ENCODE data around the gene TRIM44. TPM values are rescaled to one million over a fixed set of nuclear protein-coding genes. Genes with fewer than 3 reads are reported as not detected.

Gene TRIM44
- total and polyA plus RNA-seq, 10 of the 15 experiments (the other 5 are each of a cell fraction or from before 2014, with no cell fraction given): 6.7 to 93.0 (median 27.6) TPM

GRCh38 chr11:35856259-35856658, 193.7 kb downstream of the TRIM44 start:
- intact Hi-C loops (cut with micrococcal nuclease; ENCODE audit: unreplicated experiment) (no loop called here), in situ Hi-C loops (cut with MboI) (no loop called here)
- no peak overlapping the region for H3K4me3 ChIP-seq
- RAD21 ChIA-PET (ENCODE audit: unreplicated experiment): no interaction called here
- H3K4me1 ChIP-seq (ENCODE audit: control insufficient read depth, insufficient read depth, low read length): no peaks in the 10 kb centered on the region
- no peaks in the 10 kb centered on the region for H3K36me3 ChIP-seq (ENCODE audit: control insufficient read depth in 2 of 2, insufficient read depth in 2 of 2, low read length in 1 of 2)
- TF ChIP-seq MYB (IDR thresholded peaks at IDR 0.05; ENCODE audit: borderline replicate concordance, low read depth, low read length) (no peak), ZBTB33 (IDR thresholded peaks at IDR 0.05) (no peak), IRF3 (IDR thresholded peaks at IDR 0.05) (no peak), ZNF24 (IDR thresholded peaks at IDR 0.05) (no peak), RCOR1 (conservative IDR thresholded peaks at IDR 0.05; ENCODE audit: low read depth, low read length) (no peak), ZBTB4 (CRISPR knock-in tag; IDR thresholded peaks at IDR 0.05) (no peak), SREBF1 (IDR thresholded peaks at IDR 0.05; ENCODE audit: low read length) (no peak), PAX5 (IDR thresholded peaks at IDR 0.05; ENCODE audit: borderline replicate concordance, low read depth, low read length) (no peak), TCF7 (IDR thresholded peaks at IDR 0.05; ENCODE audit: borderline replicate concordance) (no peak), SRF (IDR thresholded peaks at IDR 0.05; ENCODE audit: low read depth in 2 of 2, low read length in 2 of 2) (no peak), ZNF384 (IDR thresholded peaks at IDR 0.05; ENCODE audit: borderline replicate concordance, low read depth, low read length) (no peak)
- H2AFZ ChIP-seq (ENCODE audit: control insufficient read depth, low read depth, low read length): no peak overlapping the region
- no peak for ATAC-seq
- DNase-seq (ENCODE audit: low read depth, low spot score): no peak
- no peak overlapping the region for H3K27ac ChIP-seq (ENCODE audit: control insufficient read depth, insufficient read depth)
- H3K9ac ChIP-seq (ENCODE audit: control insufficient read depth, insufficient read depth, low read length): no peak overlapping the region
- H3K9me3 ChIP-seq (replicated peaks; ENCODE audit: control insufficient read depth, insufficient read depth, low read length): no peaks in the 10 kb centered on the region
- CTCF ChIA-PET: no interaction called here
- WGBS (ENCODE audit: insufficient coverage, insufficient replicate concordance, low lambda C conversion rate, missing lambda C conversion rate): 0% methylated on average over 1 of the region's 2 CpGs
- POLR2A ChIA-PET: no interaction called here
- no TSS peak for BruUV-seq (replicated peaks)
- H3K79me2 ChIP-seq (ENCODE audit: control insufficient read depth, insufficient read depth, low read length): no peaks in the 10 kb centered on the region
- no peak overlapping the region for H3K4me2 ChIP-seq (ENCODE audit: control insufficient read depth, insufficient read depth)
- SMC1A ChIA-PET (ENCODE audit: uncharacterized antibody, unreplicated experiment): no interaction called here
- no peak for FAIRE-seq
- no peaks in the 10 kb centered on the region; a peak in 1 of 4 replicates for H3K27me3 ChIP-seq (replicated peaks in 1 of 2; ENCODE audit: control insufficient read depth in 2 of 2, insufficient read depth in 2 of 2, low read length in 1 of 2)
- H4K20me1 ChIP-seq (ENCODE audit: control insufficient read depth, insufficient read depth): no peaks in the 10 kb centered on the region
